ENCODE data around the gene GSDME.
A peak's percentile ranks its signal among the peaks of the same experiment; 100 is the strongest.

The GSDME gene

GRCh38 chr7:24760968-24761367, 3.7 kb upstream of the GSDME start:
- Histone ChIP-seq H3K9me3 (no peaks in the 10 kb centered on the region), H3K4me1 (peaks cover 4% of the 10 kb centered on the region; the same call in 1 of the 2 replicates), H3K4me3 (ENCODE audit: low read depth, low read length) (no peak overlapping the region), H3K36me3 (no peaks in the 10 kb centered on the region), H3K27me3 (peaks cover 10% of the 10 kb centered on the region)
- TF ChIP-seq CTCF (IDR thresholded peaks at IDR 0.05; ENCODE audit: low read depth, low read length) = no peak
- no peak for DNase-seq

- no peak for DNase-seq
- H3K36me3 ChIP-seq = no peaks in the 10 kb centered on the region
- no peak for TF ChIP-seq CTCF (IDR thresholded peaks at IDR 0.05; ENCODE audit: low read depth, low read length)
- peaks cover 4% of the 10 kb centered on the region; the same call in 1 of the 2 replicates for H3K4me1 ChIP-seq
- peaks cover 10% of the 10 kb centered on the region for H3K27me3 ChIP-seq
- H3K9me3 ChIP-seq = no peaks in the 10 kb centered on the region
- H3K4me3 ChIP-seq (ENCODE audit: low read depth, low read length) = peak overlapping the region; percentile 65
These were observed 515 bp downstream of the GSDME start for GRCh38 chr7:24756545-24757352.

GRCh38 chr7:24755541-24756407, 1.5 kb downstream of the GSDME start:
- DNase-seq = no peak

DNA sequence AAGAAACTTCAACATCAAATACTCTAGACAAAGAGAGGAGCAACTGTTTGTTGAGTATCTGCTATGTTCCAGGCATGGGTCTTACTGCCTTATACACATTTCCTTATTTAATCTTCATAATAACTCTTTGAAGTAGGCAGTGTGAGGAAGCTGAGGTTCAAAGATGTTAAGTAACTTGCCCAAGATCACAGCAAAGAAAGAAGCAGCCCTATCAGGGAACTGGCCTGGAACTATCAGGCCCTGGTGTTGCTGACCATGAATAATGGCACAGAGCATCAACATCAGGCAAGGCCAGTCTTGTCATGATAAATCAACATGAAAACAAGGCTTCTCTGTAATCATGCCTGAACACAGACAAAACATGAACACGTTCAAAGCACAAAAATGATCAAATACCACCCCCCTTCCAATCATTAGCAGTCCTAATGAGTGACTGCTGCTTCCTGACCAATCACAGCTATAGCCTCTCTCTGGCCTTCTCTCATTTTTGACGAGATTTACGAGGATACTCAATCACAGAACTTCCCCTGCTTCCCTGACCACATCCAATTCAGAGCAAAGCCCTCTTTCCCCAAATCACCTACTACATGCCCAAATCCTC, 2.3 kb downstream of the GSDME start:
- no peak for DNase-seq
- no peaks in the 10 kb centered on the region for H3K36me3 ChIP-seq
- H3K4me3 ChIP-seq (ENCODE audit: low read depth, low read length) = no peak overlapping the region
- H3K4me1 ChIP-seq = peaks cover 4% of the 10 kb centered on the region; the same call in 1 of the 2 replicates
- no peaks in the 10 kb centered on the region for H3K9me3 ChIP-seq
- TF ChIP-seq CTCF (IDR thresholded peaks at IDR 0.05; ENCODE audit: low read depth, low read length) = no peak
- peaks cover 10% of the 10 kb centered on the region for H3K27me3 ChIP-seq

More at GRCh38 chr7:24755541-24756407, 1.5 kb downstream of the GSDME start:
- no peak for TF ChIP-seq CTCF (IDR thresholded peaks at IDR 0.05; ENCODE audit: low read depth, low read length)
- peaks cover 4% of the 10 kb centered on the region; the same call in 1 of the 2 replicates for H3K4me1 ChIP-seq
- no peaks in the 10 kb centered on the region for H3K9me3 ChIP-seq
- no peaks in the 10 kb centered on the region for H3K36me3 ChIP-seq
- peaks cover 10% of the 10 kb centered on the region for H3K27me3 ChIP-seq
- no peak overlapping the region for H3K4me3 ChIP-seq (ENCODE audit: low read depth, low read length)

DNA sequence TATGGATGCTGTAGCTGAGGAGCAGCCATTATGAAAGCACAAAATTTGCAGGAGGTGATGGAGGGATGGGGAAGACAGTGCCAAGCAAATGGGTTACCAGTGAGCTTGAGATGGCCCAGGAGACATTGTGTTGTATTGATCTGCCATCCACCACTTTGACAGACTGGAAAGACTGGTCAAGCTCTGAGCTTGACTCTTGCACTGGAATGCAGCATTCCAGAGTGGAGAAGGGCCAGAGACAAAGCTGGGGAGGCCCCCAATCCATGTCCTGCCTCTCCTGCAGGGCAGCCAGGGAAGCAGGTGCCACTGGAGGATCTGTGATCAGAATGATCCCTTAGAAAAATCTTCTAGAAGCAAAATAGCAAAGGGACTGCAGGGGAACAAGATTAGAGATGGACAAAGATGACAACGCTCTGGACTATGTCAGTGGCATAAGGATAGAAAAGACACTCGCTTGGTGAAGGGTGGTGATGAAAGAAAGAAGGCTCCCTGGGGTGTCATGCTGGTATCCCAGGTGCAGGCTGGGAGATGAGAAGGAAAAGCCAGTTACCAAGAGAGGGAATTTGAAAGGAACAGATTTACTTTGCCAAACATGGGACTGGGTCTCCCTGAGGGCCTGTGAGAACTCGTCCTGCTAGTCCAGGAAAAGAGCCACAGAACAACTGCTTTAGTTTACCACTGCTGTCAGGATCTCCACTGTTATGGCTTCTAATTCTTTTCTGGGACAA, 5.0 kb downstream of the GSDME start:
- H3K4me1 ChIP-seq = peaks cover 4% of the 10 kb centered on the region; the same call in 1 of the 2 replicates
- no peaks in the 10 kb centered on the region for H3K9me3 ChIP-seq
- H3K27me3 ChIP-seq = peaks cover 5% of the 10 kb centered on the region; the same call in 1 of the 2 replicates
- H3K4me3 ChIP-seq (ENCODE audit: low read depth, low read length) = no peak overlapping the region
- TF ChIP-seq CTCF (IDR thresholded peaks at IDR 0.05; ENCODE audit: low read depth, low read length) = no peak
- no peak for DNase-seq
- H3K36me3 ChIP-seq = no peaks in the 10 kb centered on the region
